ENCODE measurements around the gene SLC10A4.

The SLC10A4 gene

GRCh38 chr4:48483777-48484493 is 792 bp downstream of the SLC10A4 start:
- POLR2A ChIA-PET (ENCODE audit: low non-redundant PET) = no interaction called here
- TF ChIP-seq CTCF (conservative IDR thresholded peaks at IDR 0.05; ENCODE audit: low read depth) = no peak
- no peak overlapping the region for H3K27ac ChIP-seq
- CTCF ChIA-PET = no interaction called here
- DNase-seq (ENCODE audit: low spot score) = no peak

DNA sequence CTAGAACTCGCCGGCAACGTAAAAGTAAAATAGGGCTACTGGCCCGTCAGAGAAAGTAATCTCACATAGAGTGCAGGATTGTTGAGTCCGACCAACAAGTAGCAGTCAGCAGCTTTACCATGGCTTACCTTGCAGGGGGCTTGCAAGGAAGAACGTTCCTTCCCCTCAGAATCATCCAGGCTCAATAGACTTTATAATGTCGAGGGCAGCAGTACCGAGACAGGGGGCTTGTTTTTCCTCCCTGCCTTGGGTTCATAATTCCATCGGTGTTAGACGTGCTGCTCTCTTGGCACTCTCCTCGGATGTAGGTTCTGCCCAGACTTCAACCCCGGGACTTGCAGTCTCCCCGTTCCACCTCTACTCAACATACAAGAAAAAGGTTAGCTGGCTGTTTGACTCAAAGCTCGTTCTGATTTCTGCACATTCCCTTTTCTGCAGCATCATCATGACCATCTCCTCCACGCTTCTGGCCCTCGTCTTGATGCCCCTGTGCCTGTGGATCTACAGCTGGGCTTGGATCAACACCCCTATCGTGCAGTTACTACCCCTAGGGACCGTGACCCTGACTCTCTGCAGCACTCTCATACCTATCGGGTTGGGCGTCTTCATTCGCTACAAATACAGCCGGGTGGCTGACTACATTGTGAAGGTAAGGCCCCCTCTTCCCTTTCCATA is 1.5 kb downstream of the SLC10A4 start:
- POLR2A ChIA-PET (ENCODE audit: low non-redundant PET) = no interaction called here
- CTCF ChIA-PET = interaction anchor here (0.9 to 1.7 kb wide), 2 partner anchors 9 to 11 kb away, joined by 3 to 5 read pairs; no protein-coding TSS in a partner anchor
- no peak for TF ChIP-seq CTCF (conservative IDR thresholded peaks at IDR 0.05; ENCODE audit: low read depth)
- no peak for DNase-seq (ENCODE audit: low spot score)
- no peak overlapping the region for H3K27ac ChIP-seq

DNA sequence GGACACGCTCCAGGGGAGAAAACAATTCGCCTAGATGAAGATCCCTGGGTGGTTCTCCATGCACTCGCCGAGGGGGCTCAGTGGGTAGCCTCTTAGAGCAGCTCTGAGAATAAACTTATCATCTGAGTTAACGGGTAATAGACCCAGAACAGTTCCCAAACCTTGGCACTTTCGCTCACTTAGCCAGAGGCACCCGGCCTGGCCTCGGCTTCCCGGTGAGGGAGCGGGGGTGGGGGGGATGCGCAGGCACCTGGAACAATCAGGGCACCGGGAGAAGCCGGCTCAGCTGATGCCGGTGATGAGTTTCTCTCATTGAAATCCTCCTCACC is 6.5 kb downstream of the SLC10A4 start:
- CTCF ChIA-PET = no interaction called here

GRCh38 chr4:48490012-48490679 is 7.0 kb downstream of the SLC10A4 start, which contains the start of gene ZAR1:
ZAR1 (plus strand) TSS chr4:48490252; CDS start chr4:48490292, 40 bp downstream.
- DNase-seq (ENCODE audit: low spot score) = peak; percentile 25
- CTCF ChIA-PET = interaction anchor here (0.6 kb wide), 1 partner anchor 88 kb away, joined by 3 read pairs; no protein-coding TSS in a partner anchor
- POLR2A ChIA-PET (ENCODE audit: low non-redundant PET) = no interaction called here
- no peak for TF ChIP-seq CTCF (conservative IDR thresholded peaks at IDR 0.05; ENCODE audit: low read depth)
- H3K27ac ChIP-seq = no peak within 1 kb of the TSS

More for the DNA sequence above, 6.5 kb downstream of the SLC10A4 start:
- no peak overlapping the region for H3K27ac ChIP-seq
- POLR2A ChIA-PET (ENCODE audit: low non-redundant PET) = no interaction called here
- DNase-seq (ENCODE audit: low spot score) = no peak
- TF ChIP-seq CTCF (conservative IDR thresholded peaks at IDR 0.05; ENCODE audit: low read depth) = no peak

DNA sequence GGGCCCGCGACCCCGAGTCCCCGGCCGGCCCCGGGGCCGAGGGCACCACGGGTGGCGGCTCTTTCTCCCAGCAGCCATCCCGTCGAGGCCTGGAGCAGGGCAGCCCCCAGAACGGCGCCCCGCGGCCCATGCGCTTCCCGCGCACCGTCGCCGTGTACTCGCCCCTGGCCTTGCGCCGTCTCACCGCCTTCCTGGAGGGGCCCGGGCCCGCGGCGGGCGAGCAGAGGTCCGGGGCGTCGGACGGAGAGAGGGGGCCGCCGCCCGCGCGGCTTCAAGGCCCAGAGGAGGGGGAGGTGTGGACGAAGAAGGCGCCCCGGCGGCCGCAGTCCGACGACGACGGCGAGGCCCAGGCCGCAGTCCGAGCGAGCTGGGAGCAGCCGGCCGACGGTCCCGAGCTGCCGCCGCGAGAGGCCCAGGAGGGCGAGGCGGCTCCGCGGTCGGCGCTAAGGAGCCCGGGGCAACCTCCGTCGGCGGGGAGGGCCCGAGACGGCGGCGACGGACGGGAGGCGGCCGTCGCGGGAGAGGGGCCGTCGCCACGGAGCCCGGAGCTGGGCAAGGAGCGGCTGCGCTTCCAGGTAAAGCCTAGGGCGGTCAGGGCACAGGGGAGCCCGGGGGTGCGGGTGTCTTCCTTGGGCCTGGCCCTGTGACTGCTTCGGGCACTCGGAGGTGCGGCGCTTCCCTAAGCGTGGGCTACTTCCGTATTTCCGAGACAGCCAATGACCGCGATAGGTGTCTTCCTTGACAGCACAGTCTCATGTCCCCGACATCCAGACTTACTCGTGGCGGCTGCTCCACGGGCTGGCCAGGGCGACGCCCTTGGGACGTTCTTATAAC is 7.8 kb downstream of the SLC10A4 start:
- H3K27ac ChIP-seq = no peak overlapping the region
- TF ChIP-seq CTCF (conservative IDR thresholded peaks at IDR 0.05; ENCODE audit: low read depth) = no peak
- DNase-seq (ENCODE audit: low spot score) = no peak
- CTCF ChIA-PET = interaction anchor here (0.6 kb wide), 1 partner anchor 87 kb away, joined by 3 read pairs; no protein-coding TSS in a partner anchor
- POLR2A ChIA-PET (ENCODE audit: low non-redundant PET) = no interaction called here

Measured in RWPE1 (cell line).